Colonic mucosa (tissue), 4 donors: ENCODE data around the gene MAML2. TPM values are rescaled to one million over a fixed set of nuclear protein-coding genes. Genes with fewer than 3 reads are reported as not detected.

Experiments used
- DNase-seq: peaks from one replicate; pipeline ENCODE4 v3.0.0-alpha.2; 2020
- H3K27ac ChIP-seq: fragments of 200-600 bp; one replicate; pipeline ENCODE4 v1.8.0; 2021
- H3K27me3 ChIP-seq: fragments of 200-600 bp; one replicate; pipeline ENCODE4 v1.8.0; 2021
- H3K36me3 ChIP-seq: fragments of 200-600 bp; one replicate; pipeline ENCODE4 v1.8.0; 2021
- H3K4me1 ChIP-seq: fragments of 200-600 bp; one replicate; pipeline ENCODE4 v1.8.0; 2021; ENCODE audit warnings: mild to moderate bottlenecking
- H3K4me3 ChIP-seq: fragments of 200-600 bp; one replicate; pipeline ENCODE4 v1.8.0; 2021
- H3K9ac ChIP-seq, 2 donors: one replicate each; pipeline ENCODE4 v1.7.0; 2013; ENCODE audit warnings: control low read depth in 2 of 2, low read depth in 2 of 2, low read length in 2 of 2
- H3K9me3 ChIP-seq: fragments of 200-600 bp; one replicate; pipeline ENCODE4 v1.8.0; 2021
- intact Hi-C: fragments of 100-400 bp; cut with DNase I; formaldehyde crosslinking; loops from one replicate; pipeline ENCODE4 v1.14.1; 2022
- total RNA-seq, 2 donors: library from RNA; stranded (reverse); fragmentation: NEBNext Ultra II Directional in 1 of 2; extraction: Animal tissue kit (Norgen Biotek cat#: 25700) in 1 of 2; gene quantifications; one replicate each; pipeline ENCODE4 v1.2.1, GENCODE V29; 2021
- TF ChIP-seq, protein P1 (sequence below): fragments of 200-600 bp; IDR thresholded peaks from one replicate; pipeline ENCODE4 v1.8.0; 2022; ENCODE audit warnings: antibody characterized with exemption, mild to moderate bottlenecking
- donor health status: healthy.
- donor health status: DM: no; HTN: no; CAD: no.
- donor health status: DM: no; HTN: no; CAD: no.

MAML2 gene
- total RNA-seq, 2 donors from 2014 or later, result 10.4 to 11.0 TPM

DNA sequence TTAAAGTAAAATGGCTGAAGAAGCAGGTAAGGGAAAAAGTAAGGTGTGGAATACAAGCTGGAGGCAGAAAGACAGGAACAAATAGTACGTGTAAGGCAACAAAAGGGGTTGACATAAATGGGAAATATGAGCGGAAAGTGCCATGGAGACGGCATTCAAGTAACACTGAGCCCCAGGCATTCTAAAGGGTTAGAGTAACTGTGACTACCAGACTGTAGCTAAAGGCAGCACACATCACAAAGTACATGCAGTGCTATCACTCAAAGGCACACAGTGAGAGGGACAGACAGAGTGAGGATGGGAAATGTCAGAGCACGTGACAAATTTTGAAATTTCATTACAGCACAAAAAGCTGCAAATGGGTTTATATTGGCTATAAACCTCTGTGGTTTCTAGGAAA is 13.9 kb upstream of the MAML2 start:
- intact Hi-C loops, result loop anchor here (10.0 kb wide), 1 partner anchor 512 kb away; no protein-coding TSS in a partner anchor
- H3K27ac ChIP-seq, result no peak overlapping the region
- H3K9me3 ChIP-seq, result no peaks in the 10 kb centered on the region
- no peak overlapping the region for H3K9ac ChIP-seq
- H3K36me3 ChIP-seq, result peaks cover 5% of the 10 kb centered on the region
- no peaks in the 10 kb centered on the region for H3K4me1 ChIP-seq
- no peak for DNase-seq
- no peaks in the 10 kb centered on the region for H3K27me3 ChIP-seq
- TF ChIP-seq, protein P1, sequence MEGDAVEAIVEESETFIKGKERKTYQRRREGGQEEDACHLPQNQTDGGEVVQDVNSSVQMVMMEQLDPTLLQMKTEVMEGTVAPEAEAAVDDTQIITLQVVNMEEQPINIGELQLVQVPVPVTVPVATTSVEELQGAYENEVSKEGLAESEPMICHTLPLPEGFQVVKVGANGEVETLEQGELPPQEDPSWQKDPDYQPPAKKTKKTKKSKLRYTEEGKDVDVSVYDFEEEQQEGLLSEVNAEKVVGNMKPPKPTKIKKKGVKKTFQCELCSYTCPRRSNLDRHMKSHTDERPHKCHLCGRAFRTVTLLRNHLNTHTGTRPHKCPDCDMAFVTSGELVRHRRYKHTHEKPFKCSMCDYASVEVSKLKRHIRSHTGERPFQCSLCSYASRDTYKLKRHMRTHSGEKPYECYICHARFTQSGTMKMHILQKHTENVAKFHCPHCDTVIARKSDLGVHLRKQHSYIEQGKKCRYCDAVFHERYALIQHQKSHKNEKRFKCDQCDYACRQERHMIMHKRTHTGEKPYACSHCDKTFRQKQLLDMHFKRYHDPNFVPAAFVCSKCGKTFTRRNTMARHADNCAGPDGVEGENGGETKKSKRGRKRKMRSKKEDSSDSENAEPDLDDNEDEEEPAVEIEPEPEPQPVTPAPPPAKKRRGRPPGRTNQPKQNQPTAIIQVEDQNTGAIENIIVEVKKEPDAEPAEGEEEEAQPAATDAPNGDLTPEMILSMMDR, result no peak
- H3K4me3 ChIP-seq, result no peak overlapping the region

DNA sequence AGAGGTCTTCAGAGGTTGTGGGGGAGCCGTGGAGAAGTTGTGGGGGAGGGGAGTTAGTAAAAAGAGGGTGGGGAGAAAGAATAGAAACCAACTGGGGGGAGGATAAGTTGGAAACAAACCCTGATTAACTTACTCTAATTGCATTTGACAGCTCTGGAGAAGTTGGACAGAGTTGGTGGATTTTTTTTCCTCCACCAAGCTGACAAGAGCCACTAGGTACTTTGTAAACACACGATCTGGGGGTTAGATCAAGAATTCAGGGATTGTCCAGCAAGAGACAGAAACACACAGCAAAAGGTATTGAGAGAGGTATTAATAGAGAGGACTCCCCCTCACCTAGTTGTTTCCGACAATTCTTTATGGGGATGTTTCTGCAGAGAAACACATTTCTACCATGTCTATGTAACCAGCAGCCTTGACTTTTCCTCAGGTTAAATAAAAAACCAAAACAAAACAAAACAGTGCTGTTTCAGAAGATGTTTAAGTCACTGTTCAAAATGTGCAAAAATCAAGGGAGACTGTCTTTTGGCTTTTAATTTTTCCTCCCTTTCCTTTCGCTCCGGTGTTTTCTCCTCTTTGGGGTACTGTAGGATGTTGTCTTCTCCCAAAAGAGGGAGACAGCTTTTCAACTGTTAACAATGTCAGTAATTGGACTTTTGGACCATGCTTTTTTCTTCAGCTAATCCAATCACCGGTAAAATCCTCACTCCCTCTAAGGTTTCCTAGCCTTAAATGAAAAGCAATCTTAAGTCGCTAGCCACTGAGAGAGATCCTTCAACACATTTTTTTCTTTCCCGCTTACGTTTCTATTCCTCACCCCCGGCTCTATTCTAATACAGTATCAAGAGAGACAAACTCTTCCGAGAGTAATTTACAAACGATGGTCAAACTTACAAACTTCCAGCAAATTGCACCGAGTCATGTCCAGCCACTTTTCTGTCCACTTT is 708 bp downstream of the MAML2 start:
- DNase-seq, result no peak
- TF ChIP-seq, protein P1, result no peak
- Histone ChIP-seq H3K9ac (peak overlapping the region; percentile 63 to 68), H3K9me3 (no peaks in the 10 kb centered on the region), H3K4me1 (peaks cover 23% of the 10 kb centered on the region), H3K27ac (peak overlapping the region; percentile 79), H3K4me3 (peak overlapping the region; percentile 69), H3K36me3 (no peaks in the 10 kb centered on the region), H3K27me3 (no peaks in the 10 kb centered on the region)
- intact Hi-C loops, result loop anchor here (2.0 kb wide), 1 partner anchor 287 kb away; no protein-coding TSS in a partner anchor

DNA sequence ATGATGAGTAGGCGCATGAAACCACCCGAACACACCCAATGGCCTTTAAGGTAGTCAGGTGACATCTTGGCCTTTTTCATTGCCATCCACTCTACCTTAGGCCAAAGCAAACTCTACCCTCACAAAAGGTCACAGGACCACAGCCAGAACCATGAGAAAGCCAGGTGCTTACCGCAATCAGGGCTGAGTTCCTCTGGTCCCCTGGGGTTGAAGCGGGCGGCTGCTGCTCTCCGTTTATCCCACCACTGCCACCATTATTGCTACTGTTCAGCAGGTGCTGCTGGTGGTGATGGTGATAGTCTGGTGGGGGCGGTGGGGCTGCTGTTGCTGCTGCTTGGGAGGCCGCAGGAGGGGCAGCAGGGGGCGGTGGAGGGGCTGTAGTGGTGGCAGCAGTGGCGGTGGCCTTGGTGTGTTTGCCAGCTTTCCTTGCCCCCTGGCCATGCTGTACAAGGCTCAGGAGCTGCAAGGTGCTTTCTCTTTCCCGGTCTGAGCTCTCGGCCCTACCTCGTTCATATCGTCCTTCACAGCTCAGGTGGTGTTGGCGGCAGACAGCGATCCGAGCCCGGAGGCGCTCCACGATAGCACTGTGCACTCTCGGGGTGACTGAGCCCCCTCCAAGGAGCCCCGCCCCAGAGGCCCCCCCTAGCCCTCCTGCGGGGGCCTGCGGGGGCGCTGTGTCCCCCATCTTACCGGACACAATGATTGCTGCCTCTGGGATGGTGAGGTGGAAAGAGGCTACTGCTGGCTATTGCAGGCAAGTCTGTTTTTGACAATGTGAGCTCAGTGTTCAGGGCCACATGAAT is 1.6 kb downstream of the MAML2 start:
- intact Hi-C loops, result loop anchor here (2.0 kb wide), 1 partner anchor 287 kb away; no protein-coding TSS in a partner anchor
- H3K9ac ChIP-seq, result peak overlapping the region; percentile 63 to 68
- TF ChIP-seq, protein P1, result peak; percentile 24
- peak overlapping the region; percentile 69 for H3K4me3 ChIP-seq
- peak; percentile 71 for DNase-seq
- no peaks in the 10 kb centered on the region for H3K36me3 ChIP-seq
- peaks cover 23% of the 10 kb centered on the region for H3K4me1 ChIP-seq
- H3K9me3 ChIP-seq, result no peaks in the 10 kb centered on the region
- peak overlapping the region; percentile 79 for H3K27ac ChIP-seq
- no peaks in the 10 kb centered on the region for H3K27me3 ChIP-seq

DNA sequence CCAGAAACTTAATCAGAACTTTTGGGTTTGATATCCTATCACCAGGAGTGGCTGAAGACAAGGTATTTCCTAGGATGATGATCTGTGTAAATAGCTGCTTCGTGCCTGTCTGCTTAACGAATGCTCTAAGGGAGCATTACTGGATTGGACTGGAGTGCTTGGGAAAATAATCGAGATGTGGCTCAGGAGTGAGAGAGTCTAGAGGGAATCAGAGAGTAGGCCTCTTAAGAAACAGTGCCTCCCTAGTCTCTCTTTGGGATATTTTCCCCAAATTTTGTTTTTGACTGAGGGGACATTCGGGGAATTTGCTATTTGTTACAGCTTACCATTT is 2.5 kb downstream of the MAML2 start:
- no peaks in the 10 kb centered on the region for H3K9me3 ChIP-seq
- no peak for DNase-seq
- H3K9ac ChIP-seq, result peak overlapping the region; percentile 16 to 68
- H3K27me3 ChIP-seq, result no peaks in the 10 kb centered on the region
- intact Hi-C loops, result no loop called here
- H3K4me3 ChIP-seq, result peak overlapping the region; percentile 69
- TF ChIP-seq, protein P1, result no peak
- no peaks in the 10 kb centered on the region for H3K36me3 ChIP-seq
- peaks cover 23% of the 10 kb centered on the region for H3K4me1 ChIP-seq
- H3K27ac ChIP-seq, result peak overlapping the region; percentile 79
